RWPE2 (cell line): ENCODE measurements around the gene HHAT.

Experiments
- ATAC-seq: fragments of 200-7000 bp; cut with Tn5 transposase; 3 replicates; pipeline ENCODE4 v1.9.1; 2021; ENCODE audit warnings: low read depth
- DNase-seq: peaks from one replicate; pipeline ENCODE4 v3.0.0-alpha.2; 2020; ENCODE audit warnings: low spot score
- H3K27ac ChIP-seq: fragments of 450-650 bp; 2 replicates; pipeline ENCODE4 v1.5.1; 2017; ENCODE audit warnings: mild to moderate bottlenecking; ENCODE audit not compliant: poor library complexity, severe bottlenecking
- H3K27me3 ChIP-seq: fragments of 250-450 bp; sonication (Bioruptor Pico); 2 replicates; pipeline ENCODE4 v1.5.1; 2021; ENCODE audit warnings: mild to moderate bottlenecking, moderate library complexity; ENCODE audit not compliant: insufficient read depth, poor library complexity, severe bottlenecking
- H3K36me3 ChIP-seq: fragments of 250-450 bp; sonication (Bioruptor Pico); 2 replicates; pipeline ENCODE4 v1.5.1; 2020; ENCODE audit warnings: low read depth, mild to moderate bottlenecking, moderate library complexity
- H3K4me1 ChIP-seq: fragments of 250-450 bp; sonication (Bioruptor Pico); 2 replicates; pipeline ENCODE4 v1.5.1; 2021; ENCODE audit warnings: mild to moderate bottlenecking, moderate library complexity; ENCODE audit not compliant: insufficient read depth, poor library complexity, severe bottlenecking
- H3K4me3 ChIP-seq: fragments of 250-450 bp; sonication (Bioruptor Pico); 2 replicates; pipeline ENCODE4 v1.5.1; 2021; ENCODE audit warnings: mild to moderate bottlenecking, moderate library complexity; ENCODE audit not compliant: severe bottlenecking
- H3K9me3 ChIP-seq: fragments of 250-450 bp; sonication (Bioruptor Pico); 2 replicates; pipeline ENCODE4 v1.5.1; 2021; ENCODE audit warnings: mild to moderate bottlenecking, moderate library complexity; ENCODE audit not compliant: severe bottlenecking
- CTCF ChIP-seq: fragments of 450-650 bp; IDR thresholded peaks from one replicate; pipeline ENCODE4 v1.5.1; 2017; ENCODE audit warnings: mild to moderate bottlenecking, moderate library complexity; ENCODE audit not compliant: poor library complexity, severe bottlenecking

Gene HHAT

GRCh38 chr1:210291786-210292230, 36.9 kb upstream of the HHAT start:
- no peak overlapping the region for H3K4me3 ChIP-seq
- H3K36me3 ChIP-seq, result no peaks in the 10 kb centered on the region
- ATAC-seq (no peak), DNase-seq (no peak)
- TF ChIP-seq CTCF, result no peak
- H3K9me3 ChIP-seq, result no peaks in the 10 kb centered on the region
- H3K4me1 ChIP-seq, result no peaks in the 10 kb centered on the region
- no peaks in the 10 kb centered on the region for H3K27me3 ChIP-seq
- H3K27ac ChIP-seq, result no peak overlapping the region

GRCh38 chr1:210292231-210292871, 36.4 kb upstream of the HHAT start:
- ATAC-seq, result peak; percentile 61

GRCh38 chr1:210293171-210293607, 35.5 kb upstream of the HHAT start:
- TF ChIP-seq CTCF, result no peak
- Histone ChIP-seq H3K4me1 (no peaks in the 10 kb centered on the region), H3K36me3 (no peaks in the 10 kb centered on the region), H3K4me3 (no peak overlapping the region), H3K27me3 (no peaks in the 10 kb centered on the region), H3K27ac (no peak overlapping the region), H3K9me3 (no peaks in the 10 kb centered on the region)
- no peak for DNase-seq
- no peak for ATAC-seq

More at GRCh38 chr1:210292231-210292871, 36.4 kb upstream of the HHAT start:
- Histone ChIP-seq H3K4me1 (no peaks in the 10 kb centered on the region), H3K27ac (no peak overlapping the region), H3K4me3 (peak overlapping the region; percentile 24), H3K9me3 (no peaks in the 10 kb centered on the region), H3K36me3 (no peaks in the 10 kb centered on the region), H3K27me3 (no peaks in the 10 kb centered on the region)
- DNase-seq, result no peak
- TF ChIP-seq CTCF, result peak; percentile 28

GRCh38 chr1:210294999-210295745, 33.5 kb upstream of the HHAT start:
- H3K9me3 ChIP-seq, result no peaks in the 10 kb centered on the region
- no peak for TF ChIP-seq CTCF
- no peak overlapping the region for H3K27ac ChIP-seq
- no peaks in the 10 kb centered on the region for H3K36me3 ChIP-seq
- ATAC-seq, result no peak
- H3K4me3 ChIP-seq, result no peak overlapping the region
- H3K4me1 ChIP-seq, result no peaks in the 10 kb centered on the region
- DNase-seq, result no peak
- H3K27me3 ChIP-seq, result no peaks in the 10 kb centered on the region

GRCh38 chr1:210296682-210297081, 32.0 kb upstream of the HHAT start:
- Histone ChIP-seq H3K4me1 (no peaks in the 10 kb centered on the region), H3K9me3 (no peaks in the 10 kb centered on the region), H3K4me3 (no peak overlapping the region), H3K27me3 (no peaks in the 10 kb centered on the region), H3K27ac (no peak overlapping the region), H3K36me3 (no peaks in the 10 kb centered on the region)
- ATAC-seq (no peak), DNase-seq (no peak)
- no peak for TF ChIP-seq CTCF
